ENCODE data around the gene OR13F1. TPM values are rescaled to one million over a fixed set of nuclear protein-coding genes. Genes with fewer than 3 reads are reported as not detected.

OR13F1 gene
- total and polyA plus RNA-seq, 2 of the 13 experiments (the other 11 are each of a cell fraction or from before 2014, with no cell fraction given) = not detected

GRCh38 chr9:104463864-104464263, 40.2 kb upstream of the OR13F1 start (continued):
- TF ChIP-seq ZNF609 (CRISPR knock-in tag; IDR thresholded peaks at IDR 0.05; ENCODE audit: borderline replicate concordance) = no peak

- H3K27ac ChIP-seq (ENCODE audit: extremely low read length, insufficient read depth, low read length) = no peak overlapping the region
- ATAC-seq (no peak), DNase-seq (ENCODE audit: low spot score) (no peak), FAIRE-seq (no peak)
- H3K9me3 ChIP-seq (ENCODE audit: low read length) = 0 out of 2 replicates have a peak, but pooled peaks cover 8% of the 10 kb centered on the region
- no peaks in the 10 kb centered on the region for H3K36me3 ChIP-seq (replicated peaks in 1 of 2; ENCODE audit: control insufficient read depth in 1 of 2, insufficient read depth in 2 of 2, low read length in 2 of 2)
- TF ChIP-seq NFKB2 (CRISPR knock-in tag; IDR thresholded peaks at IDR 0.05; ENCODE audit: borderline replicate concordance) = no peak
- no peak for TF ChIP-seq ZNF839 (CRISPR knock-in tag; IDR thresholded peaks at IDR 0.05; ENCODE audit: borderline replicate concordance)
- no peak for TF ChIP-seq MNT (IDR thresholded peaks at IDR 0.05)
- TF ChIP-seq TGIF2 (CRISPR knock-in tag; IDR thresholded peaks at IDR 0.05) = no peak
- no peak for TF ChIP-seq FOSL1 (CRISPR knock-in tag; IDR thresholded peaks at IDR 0.05; ENCODE audit: borderline replicate concordance)
- no peak for TF ChIP-seq PPARG (CRISPR knock-in tag; conservative IDR thresholded peaks at IDR 0.05)
- TF ChIP-seq EP300 (IDR thresholded peaks at IDR 0.05; ENCODE audit: low read depth in 2 of 2, low read length in 2 of 2) = no peak
- TF ChIP-seq EP300 (CRISPR knock-in tag; IDR thresholded peaks at IDR 0.05; ENCODE audit: borderline replicate concordance) = no peak
- TF ChIP-seq ZFP91 (CRISPR knock-in tag; IDR thresholded peaks at IDR 0.05; ENCODE audit: borderline replicate concordance) = no peak
- in situ Hi-C loops (cut with HindIII; ENCODE audit: extremely low pct_ligation_motif_present, low pct_unique_long_range_greater_than_20kb) = no loop called here
- H2AFZ ChIP-seq (ENCODE audit: low read length) = no peak overlapping the region
- no peaks in the 10 kb centered on the region for H3K79me2 ChIP-seq (ENCODE audit: insufficient read depth, low read length)
- H4K20me1 ChIP-seq (ENCODE audit: insufficient read depth, low read length) = no peaks in the 10 kb centered on the region
- intact Hi-C loops (cut with micrococcal nuclease; ENCODE audit: unreplicated experiment) = no loop called here
- H3K4me1 ChIP-seq (ENCODE audit: insufficient read depth, low read length) = no peaks in the 10 kb centered on the region
- no peak overlapping the region for H3K4me3 ChIP-seq (replicated peaks in 1 of 3; ENCODE audit: insufficient read depth in 1 of 3, low read depth in 2 of 3, low read length in 3 of 3)
- no peaks in the 10 kb centered on the region for H3K27me3 ChIP-seq (ENCODE audit: control insufficient read depth in 1 of 2, insufficient read depth in 2 of 2, low read length in 2 of 2)
- POLR2A ChIA-PET = no interaction called here
- CTCF ChIA-PET (ENCODE audit: low intra/inter-chr PET ratio, low total read pairs) = no interaction called here
- no peak overlapping the region for H3K4me2 ChIP-seq (ENCODE audit: low read depth, low read length)
- H3K9ac ChIP-seq (ENCODE audit: insufficient read depth, low read depth, low read length) = no peak overlapping the region
- no TSS peak for BruUV-seq (replicated peaks)
These were observed 35.8 kb upstream of the OR13F1 start for GRCh38 chr9:104468261-104468660.
